ENCODE data around the gene ZSWIM1. TPM values are rescaled to one million over a fixed set of nuclear protein-coding genes. Genes with fewer than 3 reads are reported as not detected.

The ZSWIM1 gene
- total and polyA plus RNA-seq, 2 of the 13 experiments (the other 11 are each of a cell fraction or from before 2014, with no cell fraction given), result 9.5 to 11.7 TPM

- no peak for TF ChIP-seq MAFK (conservative IDR thresholded peaks at IDR 0.05 in 1 of 2, IDR thresholded peaks at IDR 0.05 in 1 of 2; ENCODE audit: low read length in 2 of 2)
- TF ChIP-seq, protein P1, sequence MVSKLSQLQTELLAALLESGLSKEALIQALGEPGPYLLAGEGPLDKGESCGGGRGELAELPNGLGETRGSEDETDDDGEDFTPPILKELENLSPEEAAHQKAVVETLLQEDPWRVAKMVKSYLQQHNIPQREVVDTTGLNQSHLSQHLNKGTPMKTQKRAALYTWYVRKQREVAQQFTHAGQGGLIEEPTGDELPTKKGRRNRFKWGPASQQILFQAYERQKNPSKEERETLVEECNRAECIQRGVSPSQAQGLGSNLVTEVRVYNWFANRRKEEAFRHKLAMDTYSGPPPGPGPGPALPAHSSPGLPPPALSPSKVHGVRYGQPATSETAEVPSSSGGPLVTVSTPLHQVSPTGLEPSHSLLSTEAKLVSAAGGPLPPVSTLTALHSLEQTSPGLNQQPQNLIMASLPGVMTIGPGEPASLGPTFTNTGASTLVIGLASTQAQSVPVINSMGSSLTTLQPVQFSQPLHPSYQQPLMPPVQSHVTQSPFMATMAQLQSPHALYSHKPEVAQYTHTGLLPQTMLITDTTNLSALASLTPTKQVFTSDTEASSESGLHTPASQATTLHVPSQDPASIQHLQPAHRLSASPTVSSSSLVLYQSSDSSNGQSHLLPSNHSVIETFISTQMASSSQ (IDR thresholded peaks at IDR 0.05; ENCODE audit: low read depth), result no peak
- TF ChIP-seq, protein P1 (CRISPR knock-in tag; IDR thresholded peaks at IDR 0.05; ENCODE audit: borderline replicate concordance), result no peak
- TF ChIP-seq NFKBIZ (CRISPR knock-in tag; IDR thresholded peaks at IDR 0.05), result no peak; the same call in 1 of the 2 replicates
- TF ChIP-seq HNF4G (IDR thresholded peaks at IDR 0.05; ENCODE audit: borderline replicate concordance, low read depth, low read length), result no peak
- TF ChIP-seq HNF4G (CRISPR knock-in tag; IDR thresholded peaks at IDR 0.05; ENCODE audit: borderline replicate concordance, low read depth), result peak; percentile 76; the same call in 1 of the 2 replicates
- no peak for TF ChIP-seq RFXAP (CRISPR knock-in tag; IDR thresholded peaks at IDR 0.05; ENCODE audit: borderline replicate concordance)
- TF ChIP-seq MAFF (IDR thresholded peaks at IDR 0.05; ENCODE audit: low read depth, low read length), result no peak
- TF ChIP-seq ZNF737 (CRISPR knock-in tag; IDR thresholded peaks at IDR 0.05; ENCODE audit: borderline replicate concordance), result 0 out of 2 replicates have a peak, but pooled peaks have one; percentile 33
- TF ChIP-seq, protein P2, sequence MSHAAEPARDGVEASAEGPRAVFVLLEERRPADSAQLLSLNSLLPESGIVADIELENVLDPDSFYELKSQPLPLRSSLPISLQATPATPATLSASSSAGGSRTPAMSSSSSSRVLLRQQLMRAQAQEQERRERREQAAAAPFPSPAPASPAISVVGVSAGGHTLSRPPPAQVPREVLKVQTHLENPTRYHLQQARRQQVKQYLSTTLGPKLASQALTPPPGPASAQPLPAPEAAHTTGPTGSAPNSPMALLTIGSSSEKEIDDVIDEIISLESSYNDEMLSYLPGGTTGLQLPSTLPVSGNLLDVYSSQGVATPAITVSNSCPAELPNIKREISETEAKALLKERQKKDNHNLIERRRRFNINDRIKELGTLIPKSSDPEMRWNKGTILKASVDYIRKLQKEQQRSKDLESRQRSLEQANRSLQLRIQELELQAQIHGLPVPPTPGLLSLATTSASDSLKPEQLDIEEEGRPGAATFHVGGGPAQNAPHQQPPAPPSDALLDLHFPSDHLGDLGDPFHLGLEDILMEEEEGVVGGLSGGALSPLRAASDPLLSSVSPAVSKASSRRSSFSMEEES (CRISPR knock-in tag; IDR thresholded peaks at IDR 0.05), result peak; percentile 12
- peak; percentile 30; the same call in 1 of the 2 replicates for TF ChIP-seq ZNF761 (CRISPR knock-in tag; conservative IDR thresholded peaks at IDR 0.05)
- no peak for TF ChIP-seq ZNF260 (CRISPR knock-in tag; IDR thresholded peaks at IDR 0.05; ENCODE audit: borderline replicate concordance, low read depth)
- TF ChIP-seq TAF15 (IDR thresholded peaks at IDR 0.05; ENCODE audit: low read depth, low read length, poor library complexity, severe bottlenecking), result no peak
- 0 out of 2 replicates have a peak, but pooled peaks have one; percentile 28 for TF ChIP-seq ZBTB34 (CRISPR knock-in tag; IDR thresholded peaks at IDR 0.05)
- 0 out of 2 replicates have a peak, but pooled peaks have one; percentile 32 for TF ChIP-seq ZC3H13 (CRISPR knock-in tag; IDR thresholded peaks at IDR 0.05)
- TF ChIP-seq AFF4 (CRISPR knock-in tag; IDR thresholded peaks at IDR 0.05), result 0 out of 2 replicates have a peak, but pooled peaks have one; percentile 8
These were observed 47.8 kb upstream of the ZSWIM1 start, which contains the start of gene SNX21 (continued) for GRCh38 chr20:45833030-45833882.
